HG02884 (cell line): ENCODE measurements around the gene ALOX12B.
"Not testable (repeated sequence)": the region's sequence is repeated elsewhere in the genome, so short reads cannot be mapped to it uniquely, and the experiment has no call there.

Source experiments
- ATAC-seq: cut with Tn5 transposase; IDR thresholded peaks from one replicate; pipeline ENCODE4 v1.9.1; 2021; ENCODE audit warnings: mild to moderate bottlenecking, moderate library complexity; ENCODE audit not compliant: unreplicated experiment

Gene ALOX12B

DNA sequence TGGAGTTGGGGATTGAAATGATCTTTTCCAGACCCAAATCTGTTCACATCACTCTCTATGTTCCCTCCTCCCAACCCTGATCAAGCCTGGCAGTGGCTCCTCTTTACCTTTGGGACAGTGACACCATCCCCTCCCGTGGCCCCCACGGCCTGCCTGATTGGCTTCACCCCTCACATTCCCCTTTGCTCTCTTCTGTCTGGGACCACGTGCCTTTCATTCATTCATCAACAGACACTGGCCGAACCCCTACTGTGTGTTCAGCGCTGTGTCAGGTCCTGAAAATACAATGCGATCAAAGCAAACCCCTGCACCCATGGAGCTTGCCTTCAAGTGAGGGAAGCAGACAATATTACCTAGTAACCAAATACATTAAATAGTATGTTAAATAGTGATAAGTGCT is 2.2 kb upstream of the ALOX12B start:
- no peak for ATAC-seq

DNA sequence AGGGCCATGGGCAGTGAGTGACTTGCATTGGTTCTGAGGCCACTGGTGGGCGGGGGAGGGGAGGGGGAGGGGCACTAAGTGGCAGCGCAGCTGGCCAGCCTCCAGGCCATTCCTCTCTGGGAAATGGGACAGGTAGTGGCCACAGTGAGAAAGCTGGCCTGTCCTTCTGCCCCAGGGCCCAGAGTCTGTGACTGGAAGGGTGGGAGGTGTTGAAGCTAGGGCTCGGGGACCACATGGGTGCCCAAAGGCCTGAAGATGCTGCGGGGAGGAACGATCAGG is 375 bp upstream of the ALOX12B start:
- ATAC-seq: no peak

DNA sequence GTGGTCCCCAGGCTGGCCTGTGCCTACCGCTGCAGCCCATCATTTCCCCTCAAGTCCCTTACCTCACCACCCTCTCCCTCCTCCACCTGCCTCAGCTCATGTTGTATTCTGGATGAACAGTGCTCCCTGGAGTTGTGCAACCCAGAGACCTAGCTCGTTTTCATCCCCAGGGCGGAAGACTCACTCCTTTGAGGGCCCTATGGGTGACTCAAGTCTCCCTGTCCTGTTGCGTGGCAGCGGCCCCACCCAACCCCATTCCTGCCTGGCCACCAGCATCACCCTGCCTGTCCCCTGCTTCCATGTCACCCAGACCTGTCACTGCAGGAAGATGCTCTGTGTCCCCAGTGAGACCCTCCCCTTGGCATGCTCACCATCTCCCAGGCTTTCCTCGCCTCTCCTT is 3.3 kb downstream of the ALOX12B start:
- no peak for ATAC-seq

DNA sequence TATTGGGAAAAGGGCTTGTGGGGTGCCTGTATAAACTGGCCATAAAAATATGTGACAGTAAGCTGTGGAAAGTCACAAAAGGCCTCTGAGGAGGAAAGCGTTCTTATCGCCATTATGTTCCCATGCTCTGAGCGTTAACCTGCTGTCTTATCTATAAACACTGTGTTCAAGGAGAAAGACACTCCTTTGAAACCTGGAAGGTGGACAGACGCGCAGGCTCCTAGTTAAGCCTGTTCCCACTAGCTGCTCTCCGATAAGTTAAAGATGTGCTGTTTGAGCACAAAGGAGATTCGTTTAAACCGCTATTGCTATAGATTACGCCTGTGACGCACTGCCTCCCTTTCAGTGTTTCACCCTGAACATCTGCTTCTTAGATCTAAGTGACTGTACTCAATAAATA is 5.2 kb downstream of the ALOX12B start:
- ATAC-seq: no peak

DNA sequence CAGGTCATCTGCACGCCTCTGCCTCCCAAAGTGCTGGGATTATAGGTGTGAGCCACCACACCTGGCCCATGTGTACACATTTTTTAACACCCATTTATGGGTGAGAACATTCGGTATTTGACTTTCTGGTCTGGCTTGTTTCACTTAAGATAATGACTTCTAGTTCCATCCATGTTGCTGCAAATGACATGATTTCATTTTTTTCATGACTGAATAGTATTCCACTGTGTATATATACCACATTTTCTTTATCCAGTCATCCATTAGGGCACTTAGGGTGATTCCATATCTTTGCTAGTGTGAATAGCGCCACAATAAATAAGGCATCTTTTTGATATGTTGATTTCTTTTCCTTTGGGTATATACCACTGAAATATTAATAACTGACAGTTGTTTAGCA is 5.6 kb downstream of the ALOX12B start:
- ATAC-seq: no peak

DNA sequence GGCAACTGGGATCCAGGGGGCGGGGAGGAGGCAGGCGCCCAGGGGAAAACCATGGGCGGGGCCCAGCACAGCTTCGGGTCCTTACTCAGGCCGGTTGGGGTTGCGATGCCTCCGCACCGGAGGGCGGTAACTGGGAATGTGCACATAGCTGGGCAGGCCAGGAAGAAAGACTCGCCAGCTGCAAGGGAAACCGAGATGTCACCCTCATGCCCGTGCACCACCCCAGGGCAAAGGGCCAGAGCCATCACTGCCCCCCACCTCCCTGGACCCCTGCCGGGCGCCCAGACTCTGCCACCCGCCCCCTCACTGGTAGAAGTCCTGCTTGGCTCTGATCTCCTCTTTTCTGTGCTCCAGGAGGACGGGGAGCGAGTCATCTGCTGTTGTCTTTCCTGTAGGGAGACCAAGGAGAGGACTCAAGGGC is 6.7 kb downstream of the ALOX12B start:
- no peak for ATAC-seq

DNA sequence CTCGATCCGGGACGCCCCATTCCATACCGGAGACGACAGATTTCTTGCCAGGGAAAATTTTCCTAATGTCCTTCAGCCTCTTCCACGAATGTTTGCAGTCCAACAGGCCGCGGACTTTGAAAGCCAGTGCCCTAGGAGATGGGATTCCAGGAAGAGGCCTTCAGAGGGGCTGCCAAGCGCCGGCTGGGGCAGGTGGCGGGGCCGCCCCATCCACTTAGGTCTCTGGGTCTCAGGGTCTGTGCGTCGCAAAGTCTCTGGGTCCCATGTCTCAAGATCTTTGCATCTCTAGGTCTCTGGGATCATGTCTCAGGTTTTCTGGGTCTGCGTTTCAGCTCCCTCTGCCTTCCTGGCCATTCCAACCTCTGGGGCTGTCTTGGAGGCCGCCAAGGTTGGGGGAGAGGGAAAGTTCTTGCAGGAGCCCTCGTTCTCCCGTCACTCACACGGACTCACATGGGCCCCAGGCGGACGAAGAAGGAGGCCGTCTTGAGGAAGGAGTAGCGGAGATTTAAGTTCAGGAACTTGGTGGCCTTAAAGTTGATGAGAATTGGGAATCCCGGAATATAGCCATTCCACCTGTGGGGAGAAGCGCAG is 7.2 kb downstream of the ALOX12B start:
- no peak for ATAC-seq

DNA sequence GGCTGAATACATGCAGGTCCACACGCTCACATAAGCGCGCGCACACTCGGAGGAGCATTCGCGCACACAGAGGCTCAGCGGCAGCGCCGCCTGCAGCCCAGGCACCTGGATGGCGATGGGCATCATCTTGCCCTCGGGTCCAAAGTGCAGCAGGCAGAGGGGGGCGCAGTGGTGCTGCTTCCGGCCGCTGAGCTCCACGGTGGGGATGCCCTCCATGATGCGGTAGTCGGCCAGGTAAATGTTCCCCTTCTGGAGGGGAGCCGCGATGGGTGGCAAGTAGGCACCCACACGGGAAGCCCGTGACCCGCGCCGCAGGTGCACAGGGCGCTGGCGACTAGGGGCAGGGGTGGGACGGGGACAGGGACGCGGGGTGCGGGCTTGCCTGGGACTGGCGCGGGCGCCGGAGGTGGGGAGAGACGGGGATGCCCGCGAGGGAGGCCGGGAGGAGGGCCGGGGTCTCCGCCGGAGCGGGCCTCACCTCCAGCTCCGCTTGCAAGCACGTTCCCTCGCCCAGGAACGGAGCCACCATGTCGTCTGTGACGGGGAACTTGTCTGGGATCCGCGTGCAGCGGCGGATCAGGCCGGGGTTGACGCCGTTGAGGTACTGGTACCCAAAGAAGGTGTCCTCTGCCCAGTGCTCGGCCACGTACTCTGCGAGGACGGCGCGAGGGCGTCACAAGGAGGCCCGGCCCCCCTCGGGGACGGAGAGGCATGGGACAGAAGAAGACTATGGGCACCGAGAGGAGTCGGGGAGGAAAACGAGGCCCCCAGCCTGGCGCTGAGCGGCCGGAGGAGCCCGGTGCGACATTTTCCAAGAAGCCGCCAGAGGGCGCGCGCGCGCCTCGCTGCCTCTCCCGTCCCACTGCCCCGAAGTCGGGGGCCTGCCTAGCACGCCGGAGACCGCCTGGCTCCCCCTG is 8.0 kb downstream of the ALOX12B start:
- no peak for ATAC-seq

DNA sequence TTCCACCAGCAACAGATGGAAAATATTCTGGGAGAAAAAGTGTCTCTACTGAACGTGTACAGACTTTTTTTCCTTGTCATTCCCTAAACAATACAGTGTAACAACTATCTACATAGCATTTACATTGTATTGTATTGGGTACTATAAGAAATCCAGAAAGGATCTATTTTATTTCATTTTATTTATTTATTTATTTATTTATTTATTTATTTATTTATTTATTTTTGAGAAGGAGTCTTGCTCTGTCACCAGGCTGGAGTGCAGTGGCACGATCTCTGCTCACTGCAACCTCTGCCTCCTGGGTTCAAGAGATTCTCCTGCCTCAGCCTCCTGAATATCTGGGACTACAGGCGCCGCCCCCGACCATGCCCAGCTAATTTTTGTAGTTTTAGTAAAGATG is 9.6 kb downstream of the ALOX12B start:
- ATAC-seq: not testable (repeated sequence)

DNA sequence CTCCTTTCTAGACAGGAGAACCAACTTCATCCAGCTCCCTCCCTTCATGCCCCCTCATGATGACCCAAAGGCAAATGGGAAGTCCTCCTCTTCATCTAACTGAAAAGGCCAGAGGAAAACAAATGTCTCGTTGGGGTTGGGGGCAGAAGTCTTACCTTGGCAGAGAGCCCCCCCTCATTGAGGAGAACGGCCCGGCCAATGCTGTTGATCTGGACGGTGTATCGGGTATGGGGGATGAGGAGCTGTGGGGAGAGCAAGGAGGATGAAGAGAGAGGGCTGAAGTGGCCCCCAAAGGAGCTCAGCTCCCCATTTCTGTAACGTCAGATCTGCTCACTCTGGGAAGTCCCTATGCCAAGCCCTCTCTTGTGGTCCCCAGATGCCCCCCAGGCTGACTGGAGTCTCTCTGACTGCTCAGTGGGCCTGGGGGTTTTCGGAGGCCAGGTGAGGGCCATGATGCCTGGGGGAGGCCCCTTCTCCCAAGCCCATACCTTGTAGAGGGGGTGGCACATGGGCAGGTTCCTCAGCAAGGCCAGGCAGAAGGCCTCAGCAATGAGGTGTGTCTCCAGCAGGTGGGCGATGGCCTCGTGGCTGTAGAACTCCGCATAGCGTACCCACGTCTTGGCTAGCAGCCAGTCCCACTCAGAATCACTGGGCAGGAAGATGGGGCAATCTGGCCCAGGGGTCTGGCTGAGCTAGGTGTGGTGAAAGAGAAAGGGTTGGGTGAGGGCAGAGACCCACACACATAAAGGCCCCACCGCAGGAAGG is 10.8 kb downstream of the ALOX12B start:
- ATAC-seq: no peak

DNA sequence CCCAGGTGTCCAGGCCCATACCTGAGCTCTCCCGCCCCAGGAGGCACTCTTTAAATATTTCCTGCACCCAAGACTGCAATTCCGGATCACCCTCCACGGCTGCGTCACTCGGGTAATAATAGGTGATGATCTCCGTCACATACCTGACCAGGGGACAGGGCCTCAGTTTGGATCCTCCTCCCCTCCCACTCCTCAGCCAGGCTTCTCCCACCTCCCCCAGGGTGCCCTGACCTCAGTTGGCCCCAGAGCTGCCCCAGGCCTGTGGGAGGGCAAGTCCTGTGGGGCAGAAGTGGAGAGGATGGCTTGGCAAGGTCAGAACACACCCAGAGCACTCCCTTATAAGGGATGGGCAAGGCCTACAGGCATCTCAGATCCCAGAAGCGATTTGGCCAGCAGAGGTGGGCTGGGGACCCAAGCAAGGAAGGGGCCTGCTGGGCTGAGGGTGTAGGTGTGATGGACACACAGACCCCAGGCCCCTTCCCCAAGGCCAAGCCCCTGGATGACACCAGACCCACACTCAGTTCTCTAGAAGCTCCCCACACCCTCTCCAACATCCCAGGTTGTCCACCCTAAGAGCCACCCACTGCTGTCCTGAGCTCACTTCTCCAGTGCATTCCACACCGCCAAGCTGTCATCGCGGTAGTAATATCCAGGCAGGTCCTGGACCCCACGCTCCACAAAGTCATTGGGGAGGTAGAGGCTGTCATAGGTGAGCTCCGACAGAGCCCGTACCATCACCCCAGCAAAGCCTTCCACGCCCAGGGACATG is 11.8 kb downstream of the ALOX12B start:
- ATAC-seq: no peak

DNA sequence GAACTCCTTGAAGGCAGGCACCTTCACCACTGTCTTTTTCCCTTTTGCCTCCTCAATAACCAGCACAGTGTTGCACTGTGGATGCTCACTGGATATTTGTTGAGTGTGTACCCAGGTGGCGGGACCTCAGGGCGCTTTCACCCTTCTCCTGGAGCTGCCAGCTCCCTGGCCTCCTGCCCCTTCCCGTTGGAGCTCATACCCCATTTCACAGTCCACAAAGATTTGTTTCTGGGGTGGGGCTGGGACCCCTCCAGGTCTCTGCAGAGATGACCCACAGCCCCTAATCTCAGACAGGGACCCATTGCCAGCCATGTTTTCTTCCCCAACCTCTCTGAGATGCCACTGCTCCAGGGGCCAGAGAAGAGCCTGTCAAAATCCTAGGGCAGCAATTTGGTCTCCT is 12.4 kb downstream of the ALOX12B start:
- ATAC-seq: no peak

DNA sequence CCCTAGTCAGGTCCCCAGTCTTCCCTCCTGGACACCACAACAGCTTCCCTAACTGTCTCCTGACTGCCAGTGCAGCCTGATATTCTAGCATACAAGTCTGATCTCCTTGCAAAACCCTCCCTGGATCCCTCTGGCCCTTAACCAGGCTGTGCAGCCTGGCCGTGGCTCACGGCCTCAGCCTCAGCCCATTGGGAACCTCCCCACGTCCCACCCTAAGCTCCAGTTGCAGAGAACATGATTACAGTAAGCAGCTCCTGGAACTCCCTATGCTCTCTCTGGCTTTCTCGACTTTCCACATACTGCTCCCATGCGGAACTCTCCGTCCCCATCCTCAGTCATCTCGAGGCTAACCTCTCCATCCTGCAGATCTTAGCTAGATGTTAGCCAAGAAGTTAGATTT is 13.0 kb downstream of the ALOX12B start:
- no peak for ATAC-seq

DNA sequence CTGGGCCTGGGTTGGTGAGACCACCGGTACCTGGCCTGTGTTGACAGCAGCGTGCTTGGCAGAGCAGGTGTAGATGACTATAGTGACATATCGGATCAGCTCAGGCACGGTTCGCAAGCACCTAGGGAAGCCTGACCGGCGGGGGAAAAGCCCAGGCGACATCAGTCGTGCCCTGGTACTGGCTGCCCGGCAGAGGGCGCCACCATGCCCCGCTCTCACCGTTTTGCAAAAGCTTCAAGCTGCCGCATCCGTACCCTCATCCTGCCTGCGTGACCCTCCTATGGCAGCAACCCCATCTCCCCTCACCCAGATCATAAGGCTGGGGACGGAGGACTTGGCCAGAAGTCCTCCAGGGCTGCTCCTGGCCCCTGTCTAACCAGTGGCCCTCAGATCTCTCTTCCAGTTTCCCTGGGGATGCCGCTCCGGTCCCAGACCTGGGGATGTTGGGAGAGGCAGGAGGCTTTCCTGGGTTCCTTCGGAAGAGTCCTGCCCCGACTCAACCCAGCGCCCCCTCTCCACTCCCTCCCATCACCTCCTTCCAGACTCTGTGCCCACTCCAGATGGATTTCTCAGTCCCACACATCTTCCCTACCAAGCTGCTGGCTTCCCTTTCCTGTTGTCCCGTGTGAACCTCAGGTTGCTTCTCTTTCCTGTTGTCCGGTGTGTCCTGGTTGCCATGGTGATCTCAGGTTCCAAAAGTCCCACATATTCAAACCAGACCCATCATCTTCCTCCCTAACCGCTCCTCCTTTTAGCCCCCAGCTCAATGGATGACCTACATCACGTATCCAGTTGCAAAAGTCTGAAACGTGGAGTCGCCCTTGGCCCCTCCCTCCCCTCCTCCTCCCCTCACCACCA is 13.7 kb downstream of the ALOX12B start:
- ATAC-seq: no peak

DNA sequence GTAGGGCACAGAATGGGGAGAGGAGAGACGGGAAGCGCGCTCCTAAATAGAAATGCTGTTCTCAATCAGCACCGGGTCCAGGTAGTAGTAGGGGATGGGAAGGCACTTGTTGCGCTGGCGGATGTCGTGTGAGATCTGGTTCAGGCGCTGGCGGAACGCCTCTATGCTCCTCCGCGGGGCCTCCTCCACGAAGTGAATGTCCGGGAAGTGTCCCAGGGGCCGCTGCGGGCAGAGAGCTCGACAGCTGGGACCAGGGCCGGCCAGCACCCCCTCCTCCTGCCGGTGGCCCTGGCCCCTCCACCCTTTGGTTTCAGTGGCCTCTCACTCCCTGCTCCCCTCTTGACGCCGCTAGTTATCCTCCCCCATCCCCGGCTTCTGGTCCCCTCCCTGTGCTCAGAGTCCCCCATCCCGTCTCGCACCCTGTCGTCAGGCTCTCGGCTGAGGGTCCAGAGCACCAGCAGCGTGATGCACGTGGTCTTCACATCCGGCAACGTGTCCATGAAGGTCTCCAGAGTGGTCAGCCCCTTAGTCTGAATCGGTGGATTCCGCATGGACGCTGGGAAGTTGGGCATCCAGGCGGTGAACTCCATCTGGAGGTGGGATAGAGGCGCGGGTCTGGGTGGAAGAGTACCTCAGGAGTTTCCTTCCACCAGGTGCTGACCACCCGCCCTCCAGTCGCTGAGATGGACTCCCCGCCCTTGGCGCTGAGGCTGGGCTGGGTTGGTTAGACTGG is 14.6 kb downstream of the ALOX12B start:
- no peak for ATAC-seq

DNA sequence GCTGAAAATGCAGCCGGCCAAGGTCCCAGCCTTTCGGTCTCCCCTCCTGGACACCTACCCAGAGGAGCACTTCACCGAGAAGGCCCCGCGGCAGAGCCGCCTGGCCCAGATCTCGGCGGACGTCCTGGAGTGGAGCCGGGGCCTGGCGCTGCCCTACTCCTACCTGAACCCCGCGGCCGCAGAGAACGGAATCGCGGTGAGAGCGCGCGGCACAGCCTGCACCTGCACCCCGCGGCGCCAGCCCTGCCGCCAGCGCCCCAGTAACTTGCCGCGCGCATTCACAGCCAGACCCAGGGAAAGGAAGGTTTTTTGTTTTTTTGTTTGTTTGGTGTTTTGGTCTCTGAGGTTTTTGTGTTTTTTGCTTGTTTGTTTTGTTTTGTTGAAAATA is 15.2 kb downstream of the ALOX12B start:
- ATAC-seq: no peak

DNA sequence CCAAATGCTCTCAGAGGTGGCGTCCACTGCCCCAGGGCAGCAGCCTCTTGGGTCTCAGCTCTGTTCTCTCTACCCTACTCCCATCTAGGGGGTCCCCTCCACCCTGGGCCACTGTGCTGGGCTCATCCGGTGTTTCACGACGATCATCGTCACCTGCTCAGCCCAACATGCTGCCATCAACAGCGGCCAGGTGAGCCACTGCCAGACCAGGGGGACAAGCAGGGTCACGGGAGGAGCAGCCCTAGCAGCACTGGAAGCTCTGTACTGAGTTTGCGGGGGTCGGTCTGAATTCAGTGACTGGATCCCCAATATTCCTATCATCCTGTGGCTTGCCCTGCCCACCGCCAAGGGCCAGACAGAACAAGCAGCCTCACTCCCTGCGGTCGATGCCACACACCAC is 16.0 kb downstream of the ALOX12B start:
- ATAC-seq: no peak

DNA sequence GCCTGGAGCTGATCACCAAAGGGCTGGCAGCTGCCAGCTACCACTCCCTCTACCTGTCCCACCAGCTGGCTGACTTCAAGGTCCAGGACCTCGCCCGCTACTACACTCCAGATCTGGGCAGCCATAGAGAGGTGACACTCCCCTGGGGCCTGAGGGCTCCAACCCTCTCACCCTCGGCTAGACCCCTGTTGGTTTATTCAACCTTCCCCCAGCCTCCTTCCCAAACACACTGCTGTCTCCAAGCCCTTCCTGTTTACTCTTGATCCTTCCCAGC is 18.0 kb downstream of the ALOX12B start:
- ATAC-seq: no peak

DNA sequence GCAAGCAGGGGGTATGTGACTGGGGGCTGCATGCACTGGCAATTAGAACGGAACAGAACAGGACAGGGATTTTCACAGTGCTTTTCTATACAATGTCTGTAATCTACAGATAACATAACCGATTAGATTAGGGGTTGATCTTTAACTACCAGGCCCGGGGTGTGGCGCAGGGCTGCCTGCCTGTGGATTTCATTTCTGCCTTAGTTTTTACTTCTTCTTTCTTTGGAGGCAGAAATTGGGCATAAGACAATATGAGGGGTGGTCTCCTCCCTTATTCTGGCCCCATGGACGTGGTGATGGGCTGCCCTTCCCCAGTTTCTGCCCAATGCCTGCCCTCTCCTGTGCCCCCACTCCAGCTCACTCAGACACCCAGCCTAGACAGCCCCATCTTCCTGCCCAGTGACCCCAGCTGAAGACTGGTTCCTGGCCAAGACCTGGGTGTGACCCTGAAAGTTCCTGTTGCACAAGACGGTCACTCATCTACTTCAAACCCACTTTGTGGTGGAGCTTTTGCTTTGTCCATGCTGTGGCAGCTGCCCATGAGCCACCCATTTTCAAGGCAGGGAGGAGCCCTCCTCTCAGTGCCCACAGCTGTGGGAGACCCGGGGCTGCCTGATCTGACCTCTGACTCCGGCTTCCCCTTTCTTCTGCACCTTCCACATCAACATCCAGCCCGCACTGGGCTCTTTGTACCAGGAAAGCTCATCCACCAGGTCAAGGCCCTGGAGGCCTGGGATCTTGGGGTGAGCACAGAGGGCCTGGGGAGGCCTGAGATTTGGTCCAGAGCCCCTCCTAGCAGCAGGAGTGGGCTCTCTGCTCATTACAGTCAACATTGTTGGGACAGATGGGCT is 18.6 kb downstream of the ALOX12B start:
- no peak for ATAC-seq
